Stimulated activated CD4-positive, alpha-beta T cell treated with anti-CD3 and anti-CD28 coated beads, Interleukin-4, amount 100 ng/mL, for 48 hours (primary cell): ENCODE results near the gene SAMD4A.
"Not testable (repeated sequence)": the region's sequence is repeated elsewhere in the genome, so short reads cannot be mapped to it uniquely, and the experiment has no call there.

ENCODE experiments used
- DNase-seq, 2 donors: peaks; one replicate each; pipeline ENCODE4 v3.0.0-alpha.2; 2020; ENCODE audit warnings: low read depth in 2 of 2

SAMD4A gene

GRCh38 chr14:54727929-54728328, 161.0 kb downstream of the SAMD4A start:
- DNase-seq = no peak

GRCh38 chr14:54728700-54729527, 162.0 kb downstream of the SAMD4A start:
- no peak for DNase-seq

- peak in 1 of 2 donors; percentile 25 for DNase-seq
Measured at GRCh38 chr14:54730156-54730961, 163.4 kb downstream of the SAMD4A start.

- no peak for DNase-seq
Measured at GRCh38 chr14:54734966-54735365, 168.0 kb downstream of the SAMD4A start.

GRCh38 chr14:54735424-54735823, 168.5 kb downstream of the SAMD4A start:
- DNase-seq = no peak

- DNase-seq = peak in 1 of 2 donors; percentile 7
Measured at GRCh38 chr14:54737132-54737711, 170.3 kb downstream of the SAMD4A start.

- DNase-seq = no peak
Measured at GRCh38 chr14:54738009-54738408, 171.1 kb downstream of the SAMD4A start.

GRCh38 chr14:54739514-54739913, 172.6 kb downstream of the SAMD4A start:
- DNase-seq = no peak

- no peak for DNase-seq
Measured at GRCh38 chr14:54742492-54743350, 175.8 kb downstream of the SAMD4A start.

- no peak for DNase-seq
Measured at GRCh38 chr14:54743382-54743781, 176.5 kb downstream of the SAMD4A start.

GRCh38 chr14:54746019-54746418, 179.1 kb downstream of the SAMD4A start:
- DNase-seq = no peak

- DNase-seq = no peak
Measured at GRCh38 chr14:54747616-54748015, 180.7 kb downstream of the SAMD4A start.

GRCh38 chr14:54749180-54749579, 182.3 kb downstream of the SAMD4A start:
- DNase-seq = no peak

GRCh38 chr14:54749727-54750126, 182.8 kb downstream of the SAMD4A start:
- no peak for DNase-seq

- not testable (repeated sequence) for DNase-seq
Measured at GRCh38 chr14:54752611-54753010, 185.7 kb downstream of the SAMD4A start.

GRCh38 chr14:54753396-54753795, 186.5 kb downstream of the SAMD4A start:
- not testable (repeated sequence) for DNase-seq

- no peak for DNase-seq
Measured at GRCh38 chr14:54754116-54754622, 187.2 kb downstream of the SAMD4A start.

- no peak for DNase-seq
Measured at GRCh38 chr14:54754623-54755386, 187.9 kb downstream of the SAMD4A start.

- DNase-seq = no peak
Measured at GRCh38 chr14:54756656-54757392, 189.9 kb downstream of the SAMD4A start.

- no peak for DNase-seq
Measured at GRCh38 chr14:54758041-54758440, 191.1 kb downstream of the SAMD4A start.
